Measurements from ENCODE around the gene ACTR3. TPM values are rescaled to one million over a fixed set of nuclear protein-coding genes. Genes with fewer than 3 reads are reported as not detected.

Gene ACTR3
- total RNA-seq, 4 donors from 2014 or later: 59.7 to 161 (median 124) TPM

DNA sequence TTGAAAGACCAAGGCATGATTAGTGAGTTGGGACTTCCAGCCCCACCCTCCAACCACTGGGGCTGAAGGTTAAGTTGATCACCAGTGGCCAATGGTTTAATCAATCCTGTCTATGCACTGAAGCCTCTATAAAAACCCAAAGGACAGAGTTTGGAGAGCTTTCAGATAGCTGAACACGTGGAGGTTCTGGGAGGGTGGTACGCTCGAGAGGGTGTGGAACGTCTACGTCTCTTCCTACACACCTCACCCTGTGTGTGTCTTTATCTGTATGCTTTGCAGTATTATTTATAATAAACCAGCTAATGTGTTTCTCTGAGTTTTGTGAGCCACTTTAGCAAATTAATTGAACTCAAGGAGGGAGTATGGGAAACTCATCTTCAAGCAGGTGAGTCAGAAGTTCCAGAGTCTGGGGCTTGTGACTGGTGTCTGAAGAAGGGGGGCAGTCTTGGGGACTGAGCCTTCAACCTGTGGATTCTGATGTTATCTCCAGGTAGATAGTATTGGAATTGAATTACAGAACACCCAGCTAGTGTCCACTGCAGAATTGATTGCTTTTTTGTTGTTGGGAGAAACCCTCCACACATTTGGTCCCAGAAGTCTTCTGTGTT is 20.3 kb downstream of the ACTR3 start:
- TF ChIP-seq CTCF (IDR thresholded peaks at IDR 0.05; ENCODE audit: low read depth): no peak

- TF ChIP-seq CTCF (IDR thresholded peaks at IDR 0.05; ENCODE audit: low read depth): no peak
Measured at GRCh38 chr2:113910967-113911678, 21.2 kb downstream of the ACTR3 start.

GRCh38 chr2:113915082-113915819 is 25.4 kb downstream of the ACTR3 start:
- TF ChIP-seq CTCF (IDR thresholded peaks at IDR 0.05; ENCODE audit: low read depth): no peak

DNA sequence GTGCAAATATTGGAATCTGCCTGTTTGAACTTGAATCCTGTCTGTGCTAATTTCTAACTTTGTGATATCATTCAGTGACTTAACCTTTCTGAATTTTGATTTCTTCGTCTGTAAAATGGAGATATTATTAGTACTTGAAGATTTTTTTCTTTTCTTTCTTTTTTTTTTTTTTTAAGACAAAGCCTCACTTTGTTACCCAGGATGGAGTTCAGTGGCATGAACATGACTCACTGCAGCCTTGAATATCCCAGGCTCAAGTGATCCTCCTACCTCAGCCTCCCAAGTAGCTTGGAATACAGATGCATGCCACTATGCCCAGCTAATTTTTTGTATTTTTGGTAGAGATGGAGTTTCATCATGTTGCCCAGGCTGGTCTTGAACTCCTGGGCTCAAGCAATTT is 28.3 kb downstream of the ACTR3 start:
- TF ChIP-seq CTCF (IDR thresholded peaks at IDR 0.05; ENCODE audit: low read depth): no peak

GRCh38 chr2:113920996-113921395 is 31.1 kb downstream of the ACTR3 start:
- no peak for TF ChIP-seq CTCF (IDR thresholded peaks at IDR 0.05; ENCODE audit: low read depth)

- no peak for TF ChIP-seq CTCF (IDR thresholded peaks at IDR 0.05; ENCODE audit: low read depth)
Measured at GRCh38 chr2:113922335-113922734, 32.4 kb downstream of the ACTR3 start.

- no peak for TF ChIP-seq CTCF (IDR thresholded peaks at IDR 0.05; ENCODE audit: low read depth)
Measured at GRCh38 chr2:113922784-113923183, 32.9 kb downstream of the ACTR3 start.
